Measurements from ENCODE around the gene GALNT17.

GALNT17 gene

DNA sequence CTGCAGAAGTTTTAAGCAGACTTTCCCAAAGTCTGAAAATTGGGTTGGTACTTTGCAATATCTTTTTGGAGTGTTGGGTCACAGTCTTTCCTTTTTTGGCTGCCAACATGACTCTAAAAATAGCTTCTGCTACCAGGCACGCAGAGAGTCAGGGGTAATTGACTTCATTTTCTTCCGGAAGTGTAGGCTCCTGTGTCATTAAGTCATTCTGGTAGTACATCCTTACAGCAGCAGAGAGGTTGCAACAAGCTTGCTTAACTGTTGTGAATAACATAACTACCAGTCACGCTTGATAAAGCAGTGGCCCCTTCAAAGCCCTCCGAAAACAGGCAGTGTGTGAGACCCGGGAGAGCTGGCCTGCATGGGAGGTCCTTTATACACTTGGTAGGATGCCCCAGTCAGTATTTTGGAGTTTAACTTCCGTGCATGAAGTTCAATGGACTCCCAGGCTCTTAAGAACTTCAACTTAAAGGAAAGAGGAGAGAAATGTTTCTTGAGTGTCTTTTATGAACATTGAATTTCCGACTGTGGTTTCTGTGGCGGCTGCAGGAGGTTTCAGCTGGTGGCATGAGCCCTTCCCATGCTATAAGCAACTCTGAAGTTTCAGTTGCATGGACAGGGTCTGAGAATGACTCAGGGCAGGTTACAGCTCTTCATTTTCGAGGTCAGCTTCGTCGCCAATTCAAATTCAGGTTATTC is 310.7 kb downstream of the GALNT17 start:
- no peak for TF ChIP-seq CTCF (IDR thresholded peaks at IDR 0.05; ENCODE audit: control insufficient read depth, extremely low read depth, insufficient read depth)
- DNase-seq (ENCODE audit: low read depth) = no peak
- H3K4me3 ChIP-seq (ENCODE audit: low read depth, low read length) = no peak overlapping the region

DNA sequence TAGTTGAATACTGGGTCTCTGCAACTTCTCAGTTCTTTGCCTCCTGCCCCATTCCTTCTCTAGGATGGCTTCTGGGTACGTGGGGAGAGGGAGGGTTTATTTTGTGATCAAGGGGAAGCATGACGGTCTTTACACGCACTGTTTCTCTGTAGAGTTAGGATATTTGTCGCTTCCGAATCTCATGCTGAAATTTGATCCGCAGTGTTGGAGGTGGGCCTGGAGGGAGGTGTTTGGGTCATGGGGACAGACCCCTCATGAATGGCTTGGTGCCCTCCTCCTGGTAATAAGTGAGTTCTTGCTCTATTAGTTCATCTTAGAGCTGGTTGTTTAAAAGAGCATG is 311.2 kb downstream of the GALNT17 start:
- TF ChIP-seq CTCF (IDR thresholded peaks at IDR 0.05; ENCODE audit: control insufficient read depth, extremely low read depth, insufficient read depth) = no peak
- no peak for DNase-seq (ENCODE audit: low read depth)
- H3K4me3 ChIP-seq (ENCODE audit: low read depth, low read length) = no peak overlapping the region

DNA sequence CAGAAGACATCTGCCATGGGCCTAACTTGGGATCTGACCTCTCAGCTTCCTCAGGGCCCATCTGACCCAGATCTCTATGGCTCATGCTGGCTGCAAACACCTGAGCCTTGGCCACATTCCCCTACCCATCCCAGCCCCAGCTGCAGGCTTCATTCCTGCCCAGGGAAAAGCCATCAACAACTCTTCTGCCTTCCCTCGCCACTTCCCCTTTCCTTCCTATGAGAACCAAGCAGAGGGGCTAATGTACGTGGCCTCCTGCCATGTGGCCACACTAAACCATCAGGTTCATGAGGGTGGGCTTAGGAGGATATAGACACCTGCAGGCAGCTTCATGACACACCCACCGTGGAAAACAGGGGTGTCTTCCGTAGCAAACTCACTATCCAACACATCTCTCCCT is 312.2 kb downstream of the GALNT17 start:
- DNase-seq (ENCODE audit: low read depth) = no peak
- H3K4me3 ChIP-seq (ENCODE audit: low read depth, low read length) = no peak overlapping the region
- no peak for TF ChIP-seq CTCF (IDR thresholded peaks at IDR 0.05; ENCODE audit: control insufficient read depth, extremely low read depth, insufficient read depth)

DNA sequence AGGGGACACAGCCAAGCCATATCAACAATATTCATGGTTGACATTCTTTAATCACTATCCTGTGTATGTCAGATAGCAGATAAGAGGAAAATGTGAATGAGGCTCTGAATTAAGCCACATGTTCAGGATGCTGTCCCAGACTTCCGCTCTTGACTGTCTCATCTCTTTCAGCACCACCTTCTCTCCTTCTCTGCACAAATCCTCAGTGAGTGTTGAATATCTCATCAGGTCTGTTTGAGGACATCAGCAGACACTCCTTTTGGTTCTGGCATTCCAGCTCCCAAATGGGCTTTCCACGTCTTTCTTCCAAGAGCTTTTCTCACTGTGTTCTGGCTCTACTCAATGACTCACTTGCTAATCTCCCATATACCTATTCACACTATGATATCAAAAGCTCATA is 321.7 kb downstream of the GALNT17 start:
- TF ChIP-seq CTCF (IDR thresholded peaks at IDR 0.05; ENCODE audit: control insufficient read depth, extremely low read depth, insufficient read depth) = no peak
- no peak overlapping the region for H3K4me3 ChIP-seq (ENCODE audit: low read depth, low read length)
- DNase-seq (ENCODE audit: low read depth) = no peak

DNA sequence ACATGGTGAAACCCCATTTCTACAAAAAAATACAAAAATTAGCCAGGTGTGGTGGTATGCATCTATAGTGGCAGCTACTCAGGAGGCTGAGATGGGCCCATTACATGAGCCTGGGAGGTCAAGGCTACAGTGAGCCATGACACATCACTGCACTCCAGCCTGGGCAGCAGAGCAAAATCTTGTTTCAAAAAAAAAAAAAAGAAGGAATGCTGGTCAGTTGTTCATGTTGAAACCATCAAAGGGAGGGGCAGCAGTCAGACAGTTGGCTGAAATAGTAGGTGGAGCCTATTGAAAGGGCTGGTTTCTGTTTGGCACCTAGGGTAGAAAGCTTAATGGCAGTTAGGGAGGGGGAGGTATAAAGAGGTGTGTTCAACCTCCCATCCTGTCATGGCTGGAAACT is 323.0 kb downstream of the GALNT17 start:
- no peak for DNase-seq (ENCODE audit: low read depth)
- H3K4me3 ChIP-seq (ENCODE audit: low read depth, low read length) = no peak overlapping the region
- TF ChIP-seq CTCF (IDR thresholded peaks at IDR 0.05; ENCODE audit: control insufficient read depth, extremely low read depth, insufficient read depth) = no peak

GRCh38 chr7:71457021-71457420 is 325.1 kb downstream of the GALNT17 start:
- no peak for TF ChIP-seq CTCF (IDR thresholded peaks at IDR 0.05; ENCODE audit: control insufficient read depth, extremely low read depth, insufficient read depth)
- H3K4me3 ChIP-seq (ENCODE audit: low read depth, low read length) = no peak overlapping the region
- DNase-seq (ENCODE audit: low read depth) = no peak

All from LNCaP clone FGC (cell line).